HepG2 (cell line): ENCODE data around the gene SLIT1. TPM values are rescaled to one million over a fixed set of nuclear protein-coding genes. Genes with fewer than 3 reads are reported as not detected.

Experiments
- ATAC-seq: fragments of 200-7000 bp; cut with Tn5 transposase; 3 replicates; pipeline ENCODE4 v1.9.1; 2020; ENCODE audit warnings: mild to moderate bottlenecking, moderate library complexity
- BruUV-seq: library from RNA; stranded (reverse); fragments of 400-500 nt; replicated peaks from 2 replicates; lab custom pipeline; 2021; lab: Mats Ljungman, UMichigan
- CTCF ChIA-PET: fragments of 300-600 bp; formaldehyde crosslinking; extraction: SDS; loops from one replicate; lab custom pipeline; 2021; ENCODE audit warnings: low total read pairs, inconsistent platforms, low intra/inter-chr PET ratio; lab: Yijun Ruan, JAX
- POLR2A ChIA-PET: fragments of 350-600 bp; sonication (Branson Sonifier 250); formaldehyde crosslinking; loops from one replicate; lab custom pipeline; 2020; ENCODE audit warnings: antibody characterized with exemption, inconsistent platforms; lab: Yijun Ruan, JAX
- DNase-seq: peaks from one replicate; pipeline ENCODE4 v3.0.0-alpha.2; 2015; ENCODE audit warnings: low spot score
- FAIRE-seq: peaks from 3 replicates; lab custom pipeline; 2011; peaks lifted over from hg19 to GRCh38; lab: Jason Lieb, UNC
- H2AFZ ChIP-seq: one replicate; pipeline ENCODE4 v1.6.1; 2011; ENCODE audit warnings: low read length, inconsistent platforms
- H3K27ac ChIP-seq: fragments of 300-600 bp; 3 replicates; pipeline ENCODE4 v1.8.0; 2011; ENCODE audit warnings: mixed run types, mild to moderate bottlenecking, mixed read lengths, low read length, inconsistent platforms; ENCODE audit not compliant: insufficient read depth; ENCODE audit errors: extremely low read length
- H3K27me3 ChIP-seq, 2 experiments: fragments of 200-600 bp in 1 of 2; 2 replicates in 1 of 2; 3 replicates in 1 of 2; pipeline versions ENCODE4 v1.6.0 to v1.8.0; 2011; ENCODE audit warnings: low read length in 2 of 2, mild to moderate bottlenecking in 2 of 2, moderate library complexity in 2 of 2, inconsistent platforms in 1 of 2; ENCODE audit not compliant: insufficient read depth in 2 of 2, control insufficient read depth in 1 of 2
- H3K36me3 ChIP-seq, 2 experiments: fragments of 200-600 bp in 1 of 2; replicated peaks in 1 of 2; 2 replicates in 1 of 2; 3 replicates in 1 of 2; pipeline versions ENCODE4 v1.5.1 to v1.8.0; 2011; ENCODE audit warnings: low read length in 2 of 2, inconsistent platforms in 1 of 2; ENCODE audit not compliant: insufficient read depth in 2 of 2, control insufficient read depth in 1 of 2
- H3K4me1 ChIP-seq: 2 replicates; pipeline ENCODE4 v1.5.1; 2012; ENCODE audit warnings: low read length, inconsistent platforms; ENCODE audit not compliant: insufficient read depth
- H3K4me2 ChIP-seq: 2 replicates; pipeline ENCODE4 v1.6.0; 2011; ENCODE audit warnings: low read depth, low read length, inconsistent platforms
- H3K4me3 ChIP-seq, 3 experiments: fragments of 200-600 bp in 1 of 3; sonication (generic), shearing (Covaris generic) in 1 of 3; replicated peaks in 1 of 3; 2 replicates each; pipeline ENCODE4 v1.5.1; 2011 to 2016; ENCODE audit warnings: low read length in 3 of 3, inconsistent platforms in 2 of 3, low read depth in 2 of 3, mild to moderate bottlenecking in 2 of 3, control low read depth in 1 of 3, mixed read lengths in 1 of 3; ENCODE audit not compliant: insufficient read depth in 1 of 3
- H3K79me2 ChIP-seq: one replicate; pipeline ENCODE4 v1.6.1; 2011; ENCODE audit warnings: low read length, inconsistent platforms; ENCODE audit not compliant: insufficient read depth
- H3K9ac ChIP-seq: 2 replicates; pipeline ENCODE4 v1.6.0; 2011; ENCODE audit warnings: mild to moderate bottlenecking, low read depth, low read length, inconsistent platforms; ENCODE audit not compliant: insufficient read depth
- H3K9me3 ChIP-seq: 2 replicates; pipeline ENCODE4 v1.5.1; 2012; ENCODE audit warnings: mild to moderate bottlenecking, low read length
- H4K20me1 ChIP-seq: 2 replicates; pipeline ENCODE4 v1.6.0; 2011; ENCODE audit warnings: inconsistent platforms, mild to moderate bottlenecking, low read length, moderate library complexity; ENCODE audit not compliant: insufficient read depth
- ASH2L ChIP-seq: fragments of 300-600, 200-600 bp; sonication (generic); IDR thresholded peaks from 2 replicates; pipeline ENCODE4 v1.7.0; 2017; ENCODE audit warnings: low read depth, mild to moderate bottlenecking, moderate library complexity, mixed read lengths, low read length; ENCODE audit not compliant: insufficient read length
- ESRRA ChIP-seq: sonication (generic); formaldehyde crosslinking; IDR thresholded peaks from 2 replicates; pipeline ENCODE4 v1.5.1; 2020; ENCODE audit warnings: mild to moderate bottlenecking, low read depth, missing genetic modification reagents
- HCFC1 ChIP-seq: fragments of 150-350 bp; IDR thresholded peaks from 2 replicates; pipeline ENCODE4 v1.6.1; 2014; ENCODE audit warnings: low read depth, low read length
- IRX3 ChIP-seq: sonication (generic); formaldehyde crosslinking; IDR thresholded peaks from 2 replicates; pipeline ENCODE4 v1.8.1; 2023; ENCODE audit warnings: mild to moderate bottlenecking, low read depth, missing genetic modification reagents, borderline replicate concordance
- MED8 ChIP-seq: sonication (generic); formaldehyde crosslinking; IDR thresholded peaks from 2 replicates; pipeline ENCODE4 v1.8.1; 2023; ENCODE audit warnings: mild to moderate bottlenecking, missing genetic modification reagents; ENCODE audit not compliant: insufficient replicate concordance
- NKX3-1 ChIP-seq: sonication (generic); formaldehyde crosslinking; IDR thresholded peaks from 2 replicates; pipeline ENCODE4 v1.5.0; 2020; ENCODE audit warnings: missing genetic modification reagents
- SALL2 ChIP-seq: sonication (generic); formaldehyde crosslinking; IDR thresholded peaks from 2 replicates; pipeline ENCODE4 v1.8.1; 2023; ENCODE audit warnings: mild to moderate bottlenecking, missing genetic modification reagents, inconsistent platforms
- SRSF1 ChIP-seq: fragments of 200-400 bp; formaldehyde crosslinking; optimal IDR thresholded peaks from 2 replicates; pipeline ENCODE3; 2017; ENCODE audit warnings: mild to moderate bottlenecking, low read depth, low read length, moderate library complexity
- THAP11 ChIP-seq: IDR thresholded peaks from 2 replicates; pipeline ENCODE4 v1.6.1; 2016; ENCODE audit warnings: missing biosample characterization, missing genetic modification reagents
- ZNF333 ChIP-seq: sonication (generic); formaldehyde crosslinking; IDR thresholded peaks from 2 replicates; pipeline ENCODE4 v1.4.0; 2020; ENCODE audit warnings: mild to moderate bottlenecking, missing genetic modification reagents, borderline replicate concordance
- ZNF451 ChIP-seq: sonication (generic); formaldehyde crosslinking; IDR thresholded peaks from 2 replicates; pipeline ENCODE4 v1.5.0; 2020; ENCODE audit warnings: mild to moderate bottlenecking, missing genetic modification reagents
- ZNF614 ChIP-seq: IDR thresholded peaks from 2 replicates; pipeline ENCODE4 v1.6.1; 2018; ENCODE audit warnings: missing biosample characterization, missing genetic modification reagents, inconsistent platforms, borderline replicate concordance
- ZNF746 ChIP-seq: sonication (generic); formaldehyde crosslinking; IDR thresholded peaks from 2 replicates; pipeline ENCODE4 v1.8.0; 2022; ENCODE audit warnings: mild to moderate bottlenecking, missing genetic modification reagents
- ZNF792 ChIP-seq: IDR thresholded peaks from 2 replicates; pipeline ENCODE4 v1.6.1; 2016
- WGBS: methylation state at CpG from one replicate; pipeline ENCODE4 v1.1.6; 2017; ENCODE audit warnings: low lambda C conversion rate; 5-methylcytosine and 5-hydroxymethylcytosine counted together
- in situ Hi-C: cut with HindIII; loops from 2 replicates; pipeline ENCODE4 v1.10.0; 2017; ENCODE audit warnings: low pct_unique_long_range_greater_than_20kb; ENCODE audit not compliant: extremely low pct_ligation_motif_present
- intact Hi-C: fragments of 100-400 bp; cut with micrococcal nuclease; formaldehyde crosslinking; loops from one replicate; pipeline ENCODE4 v1.10.0; 2022; ENCODE audit not compliant: unreplicated experiment
- polyA plus RNA-seq, 8 experiments: library from polyadenylated mRNA; depleted of rRNA in 3 of 8; stranded (reverse) in 7 of 8; unstranded in 1 of 8; fragments of >200 nt; fragmentation: Illumina TruSeq in 4 of 8; extraction: Trizol in 4 of 8; gene quantifications; 2 replicates each; pipeline versions ENCODE4 v1.2.1 to v1.2.3, GENCODE V29; 2011 to 2016; ENCODE audit warnings: low read depth in 4 of 8, missing spikeins in 1 of 8, mixed read lengths in 1 of 8; ENCODE audit not compliant: insufficient read depth in 1 of 8
- total RNA-seq, 5 experiments: library from RNA; depleted of rRNA; stranded (reverse); fragments of >200 nt; fragmentation: Illumina TruSeq; extraction: Trizol; gene quantifications; 2 replicates each; pipeline ENCODE4 v1.2.3, GENCODE V29; 2016; ENCODE audit warnings: low read depth in 1 of 5
- TF ChIP-seq, protein P1 (sequence below): sonication (generic); formaldehyde crosslinking; IDR thresholded peaks from 2 replicates; pipeline ENCODE4 v1.4.0; 2020; ENCODE audit warnings: missing genetic modification reagents, borderline replicate concordance
- TF ChIP-seq, protein P2 (sequence below): sonication (generic); formaldehyde crosslinking; IDR thresholded peaks from 2 replicates; pipeline ENCODE4 v1.5.0; 2020; ENCODE audit warnings: mild to moderate bottlenecking, missing genetic modification reagents
- TF ChIP-seq, protein P3 (sequence below), 2 experiments: sonication (generic) in 1 of 2; formaldehyde crosslinking in 1 of 2; IDR thresholded peaks; 2 replicates each; pipeline versions ENCODE4 v1.5.1 to v1.6.1; 2011 to 2020; ENCODE audit warnings: borderline replicate concordance in 1 of 2, low read depth in 1 of 2, low read length in 1 of 2, mild to moderate bottlenecking in 1 of 2, missing genetic modification reagents in 1 of 2, moderate library complexity in 1 of 2

SLIT1 gene
- total and polyA plus RNA-seq, 2 of the 13 experiments (the other 11 are each of a cell fraction or from before 2014, with no cell fraction given), result 0.09 to 0.33 TPM

DNA sequence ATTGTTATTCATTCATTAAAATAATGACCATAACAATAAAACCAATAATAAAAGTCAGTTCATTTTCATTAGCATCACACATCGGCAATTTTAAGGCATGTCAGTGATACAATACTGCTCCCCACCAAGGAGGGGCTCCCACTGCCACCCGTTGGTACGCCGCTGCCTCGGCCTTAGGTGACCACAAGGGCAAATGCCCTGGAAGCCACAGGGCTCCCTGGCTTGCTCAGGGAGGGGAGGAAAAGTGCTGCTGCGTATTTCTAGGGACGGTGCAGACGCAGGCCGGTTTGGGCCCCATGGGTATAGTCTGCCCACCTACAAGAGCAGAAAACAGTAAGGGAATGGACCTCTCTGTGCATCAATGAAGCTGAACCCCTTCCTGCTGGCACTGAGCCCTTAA is 85.1 kb downstream of the SLIT1 start:
- intact Hi-C loops, result loop anchor here (2.0 kb wide), 1 partner anchor 32 kb away; no protein-coding TSS in a partner anchor
- no peak overlapping the region for H3K27ac ChIP-seq
- no peak overlapping the region for H3K4me3 ChIP-seq
- H3K4me2 ChIP-seq, result no peak overlapping the region
- DNase-seq (no peak), ATAC-seq (no peak), FAIRE-seq (no peak)
- ChIA-PET POLR2A (no interaction called here), CTCF (no interaction called here)
- H3K79me2 ChIP-seq, result no peaks in the 10 kb centered on the region
- 38% methylated on average over 8 of the region's 9 CpGs for WGBS
- in situ Hi-C loops, result no loop called here
- peaks cover 8 to 90% of the 10 kb centered on the region in 2 experiments for H3K27me3 ChIP-seq
- H4K20me1 ChIP-seq, result no peaks in the 10 kb centered on the region
- no peak overlapping the region for H2AFZ ChIP-seq
- H3K9ac ChIP-seq, result no peak overlapping the region
- H3K9me3 ChIP-seq, result no peaks in the 10 kb centered on the region
- BruUV-seq, result no TSS peak
- no peaks in the 10 kb centered on the region for H3K36me3 ChIP-seq
- H3K4me1 ChIP-seq, result no peaks in the 10 kb centered on the region
- TF ChIP-seq ZNF746 (no peak), ZNF451 (no peak), MED8 (CRISPR knock-in tag) (no peak), ESRRA (CRISPR knock-in tag) (no peak), IRX3 (CRISPR knock-in tag) (no peak), ZNF792 (CRISPR knock-in tag) (no peak), HCFC1 (no peak), THAP11 (CRISPR knock-in tag) (no peak), SALL2 (CRISPR knock-in tag) (no peak), SRSF1 (no peak), ASH2L (no peak), ZNF614 (no peak), NKX3-1 (no peak), ZNF333 (CRISPR knock-in tag) (no peak)
- TF ChIP-seq, protein P1, sequence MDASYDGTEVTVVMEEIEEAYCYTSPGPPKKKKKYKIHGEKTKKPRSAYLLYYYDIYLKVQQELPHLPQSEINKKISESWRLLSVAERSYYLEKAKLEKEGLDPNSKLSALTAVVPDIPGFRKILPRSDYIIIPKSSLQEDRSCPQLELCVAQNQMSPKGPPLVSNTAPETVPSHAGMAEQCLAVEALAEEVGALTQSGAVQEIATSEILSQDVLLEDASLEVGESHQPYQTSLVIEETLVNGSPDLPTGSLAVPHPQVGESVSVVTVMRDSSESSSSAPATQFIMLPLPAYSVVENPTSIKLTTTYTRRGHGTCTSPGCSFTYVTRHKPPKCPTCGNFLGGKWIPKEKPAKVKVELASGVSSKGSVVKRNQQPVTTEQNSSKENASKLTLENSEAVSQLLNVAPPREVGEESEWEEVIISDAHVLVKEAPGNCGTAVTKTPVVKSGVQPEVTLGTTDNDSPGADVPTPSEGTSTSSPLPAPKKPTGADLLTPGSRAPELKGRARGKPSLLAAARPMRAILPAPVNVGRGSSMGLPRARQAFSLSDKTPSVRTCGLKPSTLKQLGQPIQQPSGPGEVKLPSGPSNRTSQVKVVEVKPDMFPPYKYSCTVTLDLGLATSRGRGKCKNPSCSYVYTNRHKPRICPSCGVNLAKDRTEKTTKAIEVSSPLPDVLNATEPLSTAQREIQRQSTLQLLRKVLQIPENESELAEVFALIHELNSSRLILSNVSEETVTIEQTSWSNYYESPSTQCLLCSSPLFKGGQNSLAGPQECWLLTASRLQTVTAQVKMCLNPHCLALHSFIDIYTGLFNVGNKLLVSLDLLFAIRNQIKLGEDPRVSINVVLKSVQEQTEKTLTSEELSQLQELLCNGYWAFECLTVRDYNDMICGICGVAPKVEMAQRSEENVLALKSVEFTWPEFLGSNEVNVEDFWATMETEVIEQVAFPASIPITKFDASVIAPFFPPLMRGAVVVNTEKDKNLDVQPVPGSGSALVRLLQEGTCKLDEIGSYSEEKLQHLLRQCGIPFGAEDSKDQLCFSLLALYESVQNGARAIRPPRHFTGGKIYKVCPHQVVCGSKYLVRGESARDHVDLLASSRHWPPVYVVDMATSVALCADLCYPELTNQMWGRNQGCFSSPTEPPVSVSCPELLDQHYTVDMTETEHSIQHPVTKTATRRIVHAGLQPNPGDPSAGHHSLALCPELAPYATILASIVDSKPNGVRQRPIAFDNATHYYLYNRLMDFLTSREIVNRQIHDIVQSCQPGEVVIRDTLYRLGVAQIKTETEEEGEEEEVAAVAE (CRISPR knock-in tag), result no peak
- TF ChIP-seq, protein P2, sequence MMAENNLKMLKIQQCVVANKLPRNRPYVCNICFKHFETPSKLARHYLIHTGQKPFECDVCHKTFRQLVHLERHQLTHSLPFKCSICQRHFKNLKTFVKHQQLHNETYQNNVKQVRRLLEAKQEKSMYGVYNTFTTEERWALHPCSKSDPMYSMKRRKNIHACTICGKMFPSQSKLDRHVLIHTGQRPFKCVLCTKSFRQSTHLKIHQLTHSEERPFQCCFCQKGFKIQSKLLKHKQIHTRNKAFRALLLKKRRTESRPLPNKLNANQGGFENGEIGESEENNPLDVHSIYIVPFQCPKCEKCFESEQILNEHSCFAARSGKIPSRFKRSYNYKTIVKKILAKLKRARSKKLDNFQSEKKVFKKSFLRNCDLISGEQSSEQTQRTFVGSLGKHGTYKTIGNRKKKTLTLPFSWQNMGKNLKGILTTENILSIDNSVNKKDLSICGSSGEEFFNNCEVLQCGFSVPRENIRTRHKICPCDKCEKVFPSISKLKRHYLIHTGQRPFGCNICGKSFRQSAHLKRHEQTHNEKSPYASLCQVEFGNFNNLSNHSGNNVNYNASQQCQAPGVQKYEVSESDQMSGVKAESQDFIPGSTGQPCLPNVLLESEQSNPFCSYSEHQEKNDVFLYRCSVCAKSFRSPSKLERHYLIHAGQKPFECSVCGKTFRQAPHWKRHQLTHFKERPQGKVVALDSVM (CRISPR knock-in tag), result no peak
- TF ChIP-seq, protein P3, sequence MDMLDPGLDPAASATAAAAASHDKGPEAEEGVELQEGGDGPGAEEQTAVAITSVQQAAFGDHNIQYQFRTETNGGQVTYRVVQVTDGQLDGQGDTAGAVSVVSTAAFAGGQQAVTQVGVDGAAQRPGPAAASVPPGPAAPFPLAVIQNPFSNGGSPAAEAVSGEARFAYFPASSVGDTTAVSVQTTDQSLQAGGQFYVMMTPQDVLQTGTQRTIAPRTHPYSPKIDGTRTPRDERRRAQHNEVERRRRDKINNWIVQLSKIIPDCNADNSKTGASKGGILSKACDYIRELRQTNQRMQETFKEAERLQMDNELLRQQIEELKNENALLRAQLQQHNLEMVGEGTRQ (IDR thresholded peaks at IDR 0.05; ENCODE audit: low read depth, low read length), result no peak
- TF ChIP-seq, protein P3 (CRISPR knock-in tag; IDR thresholded peaks at IDR 0.05; ENCODE audit: borderline replicate concordance), result no peak
